OCI-LY7 (cell line): Measurements from ENCODE around the gene LOXHD1. TPM values are rescaled to one million over a fixed set of nuclear protein-coding genes. Genes with fewer than 3 reads are reported as not detected.

Experiments used
- BruUV-seq: library from RNA; stranded (reverse); fragments of 400-500 nt; replicated peaks from 2 replicates; lab custom pipeline; 2021; lab: Mats Ljungman, UMichigan
- CTCF ChIA-PET: fragments of 300-600 bp; sonication (Branson Sonifier 250); formaldehyde crosslinking; loops from one replicate; lab custom pipeline; 2022; ENCODE audit warnings: antibody characterized with exemption; ENCODE audit not compliant: unreplicated experiment; lab: Charles Lee
- POLR2A ChIA-PET: fragments of 300-600 bp; sonication (Branson Sonifier 250); formaldehyde crosslinking; loops from one replicate; lab custom pipeline; 2022; ENCODE audit warnings: antibody characterized with exemption; lab: Charles Lee
- DNase-seq: peaks from one replicate; pipeline ENCODE4 v3.0.0-alpha.2; 2015; ENCODE audit warnings: low spot score
- H2AFZ ChIP-seq: fragments of 200-600 bp; sonication (generic), shearing (Covaris generic); 2 replicates; pipeline ENCODE4 v1.6.1; 2014; ENCODE audit warnings: mild to moderate bottlenecking, antibody characterized with exemption, low read length, moderate library complexity
- H3K27ac ChIP-seq: fragments of 200-600 bp; sonication (generic); 2 replicates; pipeline ENCODE4 v1.5.1; 2014; ENCODE audit warnings: mixed run types, low read depth, mild to moderate bottlenecking, moderate library complexity, low read length, inconsistent platforms; ENCODE audit not compliant: poor library complexity, severe bottlenecking
- H3K36me3 ChIP-seq: fragments of 200-600 bp; sonication (generic); 2 replicates; pipeline ENCODE4 v1.6.1; 2014; ENCODE audit warnings: mild to moderate bottlenecking, antibody characterized with exemption, low read length, moderate library complexity, mixed read lengths; ENCODE audit not compliant: insufficient read depth
- H3K4me1 ChIP-seq: fragments of 200-600 bp; sonication (generic); 2 replicates; pipeline ENCODE4 v1.5.1; 2014; ENCODE audit warnings: mild to moderate bottlenecking, low read length; ENCODE audit not compliant: insufficient read depth, poor library complexity, severe bottlenecking
- H3K4me2 ChIP-seq: fragments of 200-600 bp; sonication (generic); 2 replicates; pipeline ENCODE4 v1.6.1; 2014; ENCODE audit warnings: mild to moderate bottlenecking, low read length
- H3K4me3 ChIP-seq: fragments of 200-600 bp; sonication (generic); 2 replicates; pipeline ENCODE4 v1.5.1; 2014; ENCODE audit warnings: mild to moderate bottlenecking, low read depth, low read length; ENCODE audit not compliant: poor library complexity, severe bottlenecking
- H3K79me2 ChIP-seq: fragments of 200-600 bp; sonication (generic); 2 replicates; pipeline ENCODE4 v1.6.1; 2016; ENCODE audit warnings: low read depth, mild to moderate bottlenecking, low read length, moderate library complexity, mixed read lengths; ENCODE audit not compliant: insufficient read depth
- H3K9me2 ChIP-seq: fragments of 200-600 bp; sonication (generic); 2 replicates; pipeline ENCODE4 v1.6.1; 2016; ENCODE audit warnings: mild to moderate bottlenecking, low read length, mixed read lengths; ENCODE audit not compliant: insufficient read depth
- H3K9me3 ChIP-seq: fragments of 200-600 bp; sonication (generic); 2 replicates; pipeline ENCODE4 v1.6.1; 2014; ENCODE audit warnings: mild to moderate bottlenecking, mixed run types, low read length, mixed read lengths
- H4K20me1 ChIP-seq: fragments of 200-600 bp; sonication (generic); 2 replicates; pipeline ENCODE4 v1.6.1; 2014; ENCODE audit warnings: mild to moderate bottlenecking, antibody characterized with exemption, low read length, moderate library complexity, mixed read lengths; ENCODE audit not compliant: insufficient read depth
- EZH2phosphoT487 ChIP-seq: fragments of 200-600 bp; sonication (generic); IDR thresholded peaks from 2 replicates; pipeline ENCODE4 v1.6.1; 2018; ENCODE audit warnings: low read depth, borderline replicate concordance, mild to moderate bottlenecking, mixed run types, antibody characterized with exemption, low read length, moderate library complexity, mixed read lengths
- intact Hi-C: fragments of 100-400 bp; cut with micrococcal nuclease; formaldehyde crosslinking; loops from one replicate; pipeline ENCODE4 v1.10.0; 2022; ENCODE audit not compliant: unreplicated experiment
- total RNA-seq, 2 experiments: library from RNA; depleted of rRNA in 1 of 2; stranded (reverse); fragments of >200 nt in 1 of 2; shearing (Covaris generic) in 1 of 2; gene quantifications; 2 replicates each; pipeline ENCODE4 v1.2.3, GENCODE V29; 2014 to 2022
- TF ChIP-seq, protein P1 (sequence below): fragments of 200-600 bp; sonication (generic); conservative IDR thresholded peaks from 2 replicates; pipeline ENCODE4 v1.5.1; 2014; ENCODE audit warnings: mild to moderate bottlenecking, antibody characterized with exemption, low read length, moderate library complexity, mixed read lengths

Gene LOXHD1
- total RNA-seq, 2 experiments from 2014 or later: not detected

DNA sequence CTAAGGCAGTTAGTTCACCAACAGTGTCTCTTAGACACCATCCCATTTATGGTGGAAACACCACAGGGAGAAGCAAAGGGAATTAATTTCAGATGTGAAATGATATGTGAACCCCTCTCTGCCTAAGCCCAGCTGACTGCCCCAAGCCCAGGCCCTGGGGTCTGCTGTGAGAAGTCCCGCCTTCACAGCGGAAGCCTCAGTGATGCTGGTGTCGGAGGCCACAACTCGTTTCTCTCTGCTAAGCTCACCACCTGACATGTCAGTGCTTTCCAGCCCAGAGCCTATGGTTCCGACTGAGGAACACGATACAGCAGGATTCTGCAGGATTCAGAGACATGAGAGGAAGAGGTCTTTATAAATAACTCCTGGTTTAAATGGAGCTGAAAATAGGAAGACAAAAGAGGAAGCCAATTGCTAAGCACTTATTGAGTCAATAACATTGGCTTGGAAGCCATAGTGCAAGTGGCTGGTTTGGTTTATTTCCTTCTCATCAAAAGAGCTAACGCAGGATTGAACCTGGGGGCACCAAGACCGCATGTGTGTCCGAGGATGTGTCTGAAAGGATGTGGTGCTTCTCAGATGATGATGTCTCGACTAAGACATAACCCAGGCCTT, 21.9 kb upstream of the LOXHD1 start:
- BruUV-seq: no TSS peak
- no peaks in the 10 kb centered on the region for H3K79me2 ChIP-seq
- intact Hi-C loops: no loop called here

DNA sequence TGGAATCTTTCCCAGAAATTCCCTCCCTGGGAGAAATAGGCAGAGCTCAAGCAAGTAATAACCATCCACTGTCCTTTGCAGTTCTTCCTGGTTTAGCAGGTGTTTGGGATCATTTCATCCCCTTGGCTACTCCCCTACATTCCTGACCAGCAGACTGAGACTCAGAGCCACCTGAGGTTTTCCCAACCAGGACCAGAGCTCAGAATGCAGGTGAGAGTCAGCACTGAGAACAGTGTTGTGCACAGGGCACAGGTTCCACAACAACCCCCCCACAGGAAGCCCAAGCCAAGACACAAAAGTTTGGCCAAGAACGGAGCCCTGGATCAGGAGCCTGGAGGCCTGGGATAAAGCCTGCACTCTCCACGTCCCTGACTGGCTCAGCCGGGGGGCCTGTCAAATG, 21.0 kb upstream of the LOXHD1 start:
- intact Hi-C loops: no loop called here
- no peaks in the 10 kb centered on the region for H4K20me1 ChIP-seq
- H3K4me2 ChIP-seq: no peak overlapping the region
- no peaks in the 10 kb centered on the region for H3K36me3 ChIP-seq
- no peak overlapping the region for H3K27ac ChIP-seq
- H3K9me2 ChIP-seq: no peaks in the 10 kb centered on the region
- H3K79me2 ChIP-seq: no peaks in the 10 kb centered on the region
- H3K4me3 ChIP-seq: no peak overlapping the region
- no peak for DNase-seq
- no TSS peak for BruUV-seq
- no peak overlapping the region for H2AFZ ChIP-seq
- no peaks in the 10 kb centered on the region for H3K9me3 ChIP-seq
- no peak for TF ChIP-seq EZH2phosphoT487
- TF ChIP-seq, protein P1, sequence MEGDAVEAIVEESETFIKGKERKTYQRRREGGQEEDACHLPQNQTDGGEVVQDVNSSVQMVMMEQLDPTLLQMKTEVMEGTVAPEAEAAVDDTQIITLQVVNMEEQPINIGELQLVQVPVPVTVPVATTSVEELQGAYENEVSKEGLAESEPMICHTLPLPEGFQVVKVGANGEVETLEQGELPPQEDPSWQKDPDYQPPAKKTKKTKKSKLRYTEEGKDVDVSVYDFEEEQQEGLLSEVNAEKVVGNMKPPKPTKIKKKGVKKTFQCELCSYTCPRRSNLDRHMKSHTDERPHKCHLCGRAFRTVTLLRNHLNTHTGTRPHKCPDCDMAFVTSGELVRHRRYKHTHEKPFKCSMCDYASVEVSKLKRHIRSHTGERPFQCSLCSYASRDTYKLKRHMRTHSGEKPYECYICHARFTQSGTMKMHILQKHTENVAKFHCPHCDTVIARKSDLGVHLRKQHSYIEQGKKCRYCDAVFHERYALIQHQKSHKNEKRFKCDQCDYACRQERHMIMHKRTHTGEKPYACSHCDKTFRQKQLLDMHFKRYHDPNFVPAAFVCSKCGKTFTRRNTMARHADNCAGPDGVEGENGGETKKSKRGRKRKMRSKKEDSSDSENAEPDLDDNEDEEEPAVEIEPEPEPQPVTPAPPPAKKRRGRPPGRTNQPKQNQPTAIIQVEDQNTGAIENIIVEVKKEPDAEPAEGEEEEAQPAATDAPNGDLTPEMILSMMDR: no peak
- ChIA-PET CTCF (no interaction called here), POLR2A (no interaction called here)
- peaks cover 61% of the 10 kb centered on the region for H3K4me1 ChIP-seq

More for the DNA sequence above, 21.9 kb upstream of the LOXHD1 start:
- H3K4me2 ChIP-seq: peak overlapping the region; percentile 9
- peaks cover 61% of the 10 kb centered on the region for H3K4me1 ChIP-seq
- H3K36me3 ChIP-seq: no peaks in the 10 kb centered on the region
- no peaks in the 10 kb centered on the region for H4K20me1 ChIP-seq
- ChIA-PET POLR2A (interaction anchor here (0.6 to 1.5 kb wide), 2 partner anchors 8 to 95 kb away, joined by 4 read pairs; no protein-coding TSS in a partner anchor), CTCF (no interaction called here)
- no peak for DNase-seq
- no peaks in the 10 kb centered on the region for H3K9me2 ChIP-seq
- H3K27ac ChIP-seq: no peak overlapping the region
- TF ChIP-seq EZH2phosphoT487: no peak
- TF ChIP-seq, protein P1: no peak
- H3K4me3 ChIP-seq: no peak overlapping the region
- no peaks in the 10 kb centered on the region for H3K9me3 ChIP-seq
- peak overlapping the region; percentile 25; the same call in 1 of the 2 replicates for H2AFZ ChIP-seq

DNA sequence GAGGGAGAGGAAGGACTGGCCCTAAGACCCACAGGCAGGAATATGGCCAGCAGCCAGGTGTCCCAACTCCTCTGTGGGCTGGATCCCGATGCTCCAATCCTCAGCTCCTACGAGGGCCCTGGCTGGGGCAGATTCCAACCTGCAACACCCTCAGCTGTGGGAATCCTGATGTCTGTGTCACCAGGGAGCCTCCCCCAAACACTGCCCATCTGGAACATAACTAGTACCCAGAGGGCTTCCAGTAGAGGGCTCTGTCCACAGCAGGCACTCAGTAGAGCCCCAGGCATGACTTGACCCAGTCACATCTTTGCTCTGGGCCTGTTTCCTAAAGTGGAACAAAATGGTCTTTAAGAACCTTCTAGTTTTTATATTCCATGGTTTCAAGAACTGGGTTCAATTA, 20.6 kb upstream of the LOXHD1 start:
- Histone ChIP-seq H3K36me3 (no peaks in the 10 kb centered on the region), H3K9me3 (no peaks in the 10 kb centered on the region), H3K4me2 (no peak overlapping the region), H3K9me2 (no peaks in the 10 kb centered on the region), H3K27ac (no peak overlapping the region), H2AFZ (no peak overlapping the region), H3K4me1 (peaks cover 65% of the 10 kb centered on the region), H4K20me1 (no peaks in the 10 kb centered on the region), H3K4me3 (no peak overlapping the region), H3K79me2 (no peaks in the 10 kb centered on the region)
- no peak for DNase-seq
- CTCF ChIA-PET: no interaction called here
- BruUV-seq: no TSS peak
- POLR2A ChIA-PET: interaction anchor here (0.6 kb wide), 1 partner anchor 20 kb away, joined by 3 read pairs; no protein-coding TSS in a partner anchor
- intact Hi-C loops: no loop called here
- TF ChIP-seq, protein P1: peak; percentile 43
- no peak for TF ChIP-seq EZH2phosphoT487
